GM18507 (cell line): ENCODE results near the gene TEX38.
"Not testable (repeated sequence)": the region's sequence is repeated elsewhere in the genome, so short reads cannot be mapped to it uniquely, and the experiment has no call there.

Source experiments
- DNase-seq: peaks from one replicate; pipeline ENCODE4 v3.0.0; 2011; ENCODE audit warnings: low read depth; ENCODE audit not compliant: insufficient read length; ENCODE audit errors: extremely low spot score
- FAIRE-seq: peaks from 2 replicates; lab custom pipeline; 2011; peaks lifted over from hg19 to GRCh38; lab: Jason Lieb, UNC

TEX38 gene

GRCh38 chr1:46671554-46671953, at the start of gene TEX38:
Gene TEX38, plus strand, starts transcription at chr1:46671854. Its CDS starts 81 bp downstream, at chr1:46671935.
- FAIRE-seq, result no peak
- DNase-seq, result no peak

- FAIRE-seq (no peak), DNase-seq (no peak)
These were observed 49.7 kb upstream of the TEX38 start for GRCh38 chr1:46621930-46622329.

- FAIRE-seq, result no peak
- DNase-seq, result no peak
These were observed 49.3 kb upstream of the TEX38 start for GRCh38 chr1:46622344-46622743.

- DNase-seq (no peak), FAIRE-seq (no peak)
These were observed 47.7 kb upstream of the TEX38 start for GRCh38 chr1:46623743-46624644.

GRCh38 chr1:46630719-46631118, 40.9 kb upstream of the TEX38 start:
- no peak for DNase-seq
- no peak for FAIRE-seq

GRCh38 chr1:46635205-46635604, 36.4 kb upstream of the TEX38 start:
- no peak for DNase-seq
- no peak for FAIRE-seq

- FAIRE-seq, result no peak
These were observed 34.1 kb upstream of the TEX38 start for GRCh38 chr1:46637444-46638083.

GRCh38 chr1:46638921-46639320, 32.7 kb upstream of the TEX38 start:
- no peak for DNase-seq
- no peak for FAIRE-seq

More at GRCh38 chr1:46637444-46638083, 34.1 kb upstream of the TEX38 start:
- DNase-seq, result no peak

GRCh38 chr1:46639547-46639946, 32.1 kb upstream of the TEX38 start:
- DNase-seq (no peak), FAIRE-seq (no peak)

GRCh38 chr1:46642115-46642680, 29.5 kb upstream of the TEX38 start:
- DNase-seq (no peak), FAIRE-seq (no peak)

GRCh38 chr1:46643368-46643775, 28.3 kb upstream of the TEX38 start:
- DNase-seq (no peak), FAIRE-seq (no peak)

- DNase-seq (no peak), FAIRE-seq (no peak)
These were observed 25.8 kb upstream of the TEX38 start for GRCh38 chr1:46645815-46646214.

GRCh38 chr1:46646331-46646730, 25.3 kb upstream of the TEX38 start:
- FAIRE-seq (no peak), DNase-seq (no peak)

- DNase-seq (no peak), FAIRE-seq (no peak)
These were observed 24.8 kb upstream of the TEX38 start for GRCh38 chr1:46646844-46647243.

- DNase-seq (no peak), FAIRE-seq (no peak)
These were observed 24.0 kb upstream of the TEX38 start for GRCh38 chr1:46647611-46648010.

- FAIRE-seq, result no peak
- DNase-seq, result no peak
These were observed 21.9 kb upstream of the TEX38 start for GRCh38 chr1:46649764-46650163.

GRCh38 chr1:46650491-46650890, 21.2 kb upstream of the TEX38 start:
- DNase-seq (no peak), FAIRE-seq (no peak)

GRCh38 chr1:46651152-46651551, 20.5 kb upstream of the TEX38 start:
- not testable (repeated sequence) for DNase-seq, FAIRE-seq

GRCh38 chr1:46652321-46653100, 19.1 kb upstream of the TEX38 start:
- FAIRE-seq (no peak), DNase-seq (no peak)
